ENCODE data around the gene CHRNA10.

DNA sequence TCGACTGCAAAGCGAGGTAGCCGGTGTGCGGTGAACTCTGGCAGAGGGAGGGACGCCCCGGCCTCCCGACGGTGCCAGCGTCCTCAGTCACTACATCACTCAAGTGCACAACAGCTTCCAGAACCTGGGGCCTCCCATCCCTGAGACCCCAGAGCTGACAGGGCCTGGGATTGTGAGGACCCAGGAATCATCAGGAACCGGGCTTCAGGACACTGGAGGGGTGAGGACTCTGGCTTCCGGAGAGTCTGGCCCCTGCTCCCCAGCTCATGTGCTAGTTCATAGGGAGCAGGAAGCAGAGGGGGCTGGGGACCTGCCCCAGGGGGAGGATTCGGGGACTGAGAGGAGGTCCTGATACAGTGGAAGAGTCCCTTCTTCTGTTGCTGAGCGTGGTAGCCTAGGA lies 34.0 kb downstream of the CHRNA10 start:
- no peak for TF ChIP-seq POLR2AphosphoS5 (IDR thresholded peaks at IDR 0.05)
- TF ChIP-seq, protein P1, sequence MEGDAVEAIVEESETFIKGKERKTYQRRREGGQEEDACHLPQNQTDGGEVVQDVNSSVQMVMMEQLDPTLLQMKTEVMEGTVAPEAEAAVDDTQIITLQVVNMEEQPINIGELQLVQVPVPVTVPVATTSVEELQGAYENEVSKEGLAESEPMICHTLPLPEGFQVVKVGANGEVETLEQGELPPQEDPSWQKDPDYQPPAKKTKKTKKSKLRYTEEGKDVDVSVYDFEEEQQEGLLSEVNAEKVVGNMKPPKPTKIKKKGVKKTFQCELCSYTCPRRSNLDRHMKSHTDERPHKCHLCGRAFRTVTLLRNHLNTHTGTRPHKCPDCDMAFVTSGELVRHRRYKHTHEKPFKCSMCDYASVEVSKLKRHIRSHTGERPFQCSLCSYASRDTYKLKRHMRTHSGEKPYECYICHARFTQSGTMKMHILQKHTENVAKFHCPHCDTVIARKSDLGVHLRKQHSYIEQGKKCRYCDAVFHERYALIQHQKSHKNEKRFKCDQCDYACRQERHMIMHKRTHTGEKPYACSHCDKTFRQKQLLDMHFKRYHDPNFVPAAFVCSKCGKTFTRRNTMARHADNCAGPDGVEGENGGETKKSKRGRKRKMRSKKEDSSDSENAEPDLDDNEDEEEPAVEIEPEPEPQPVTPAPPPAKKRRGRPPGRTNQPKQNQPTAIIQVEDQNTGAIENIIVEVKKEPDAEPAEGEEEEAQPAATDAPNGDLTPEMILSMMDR (IDR thresholded peaks at IDR 0.05), result no peak
- no peak for TF ChIP-seq POLR2A (IDR thresholded peaks at IDR 0.05)

Data from breast epithelium (tissue), 3 donors.